GM19240 (cell line): ENCODE results near the gene GAS5.

ENCODE experiments used
- DNase-seq: peaks from one replicate; pipeline ENCODE4 v3.0.0; 2011; ENCODE audit warnings: low spot score; ENCODE audit not compliant: insufficient read length

The GAS5 gene

GRCh38 chr1:173832748-173833147 is 35.0 kb downstream of the GAS5 start:
- DNase-seq, result no peak

GRCh38 chr1:173827611-173828010 is 40.2 kb downstream of the GAS5 start:
- DNase-seq, result no peak

- DNase-seq, result peak; percentile 52
These were observed 43.3 kb downstream of the GAS5 start, which contains the start of the genes CENPL and DARS2 for GRCh38 chr1:173824315-173825081. Gene CENPL, minus strand, starts transcription at chr1:173824883. Its CDS starts 13,584 bp downstream, at chr1:173811299. Gene DARS2, plus strand, starts transcription at chr1:173824673. Its CDS starts 557 bp downstream, at chr1:173825230.

GRCh38 chr1:173823781-173824314 is 43.9 kb downstream of the GAS5 start:
- DNase-seq, result no peak

GRCh38 chr1:173821680-173822079 is 46.1 kb downstream of the GAS5 start:
- DNase-seq, result no peak

- DNase-seq, result no peak
These were observed 49.3 kb downstream of the GAS5 start for GRCh38 chr1:173818459-173818858.
